HEK293T (cell line): ENCODE measurements around the gene NDUFAF7.
A peak's percentile ranks its signal among the peaks of the same experiment; 100 is the strongest.
"Not testable (repeated sequence)": the region's sequence is repeated elsewhere in the genome, so short reads cannot be mapped to it uniquely, and the experiment has no call there.

Experiments
- CTCF ChIA-PET: fragments of 350-600 bp; formaldehyde crosslinking; extraction: SDS; loops from one replicate; lab custom pipeline; 2021; ENCODE audit warnings: antibody characterized with exemption, inconsistent platforms; lab: Yijun Ruan, JAX
- POLR2A ChIA-PET: fragments of 350-600 bp; formaldehyde crosslinking; extraction: SDS; loops from one replicate; lab custom pipeline; 2020; ENCODE audit warnings: antibody characterized with exemption, inconsistent platforms; lab: Yijun Ruan, JAX
- DNase-seq: peaks from one replicate; pipeline ENCODE4 v3.0.0; 2012; ENCODE audit warnings: mixed read lengths; ENCODE audit errors: extremely low spot score
- ARNT ChIP-seq: fragments of 450-650 bp; IDR thresholded peaks from 2 replicates; pipeline ENCODE4 v1.6.1; 2017; ENCODE audit warnings: mild to moderate bottlenecking
- BHLHE40 ChIP-seq: fragments of 450-650 bp; IDR thresholded peaks from 2 replicates; pipeline ENCODE4 v1.6.1; 2016; ENCODE audit warnings: mild to moderate bottlenecking, moderate library complexity, borderline replicate concordance
- CTBP1 ChIP-seq: fragments of 450-650 bp; IDR thresholded peaks from 2 replicates; pipeline ENCODE4 v1.6.1; 2016; ENCODE audit warnings: borderline replicate concordance
- ELF4 ChIP-seq: fragments of 450-650 bp; IDR thresholded peaks from 2 replicates; pipeline ENCODE4 v1.6.1; 2017; ENCODE audit warnings: antibody characterized with exemption
- FOXA1 ChIP-seq: fragments of 450-650 bp; IDR thresholded peaks from 2 replicates; pipeline ENCODE4 v1.6.1; 2016; ENCODE audit warnings: mild to moderate bottlenecking
- FOXK2 ChIP-seq: fragments of 450-650 bp; IDR thresholded peaks from 2 replicates; pipeline ENCODE4 v1.6.1; 2016; ENCODE audit warnings: mild to moderate bottlenecking
- FOXM1 ChIP-seq: fragments of 450-650 bp; IDR thresholded peaks from 2 replicates; pipeline ENCODE4 v1.6.1; 2017; ENCODE audit warnings: mild to moderate bottlenecking, borderline replicate concordance
- HDGF ChIP-seq: fragments of 450-650 bp; IDR thresholded peaks from 2 replicates; pipeline ENCODE4 v1.6.1; 2017; ENCODE audit warnings: antibody characterized with exemption, borderline replicate concordance
- L3MBTL2 ChIP-seq: fragments of 450-650 bp; conservative IDR thresholded peaks from 2 replicates; pipeline ENCODE4 v1.6.1; 2016; ENCODE audit warnings: mild to moderate bottlenecking
- LEF1 ChIP-seq: fragments of 450-650 bp; IDR thresholded peaks from 2 replicates; pipeline ENCODE4 v1.6.1; 2017; ENCODE audit warnings: mild to moderate bottlenecking, borderline replicate concordance
- NFRKB ChIP-seq: fragments of 450-650 bp; IDR thresholded peaks from 2 replicates; pipeline ENCODE4 v1.6.1; 2016; ENCODE audit warnings: mild to moderate bottlenecking, moderate library complexity
- PKNOX1 ChIP-seq: fragments of 450-650 bp; IDR thresholded peaks from 2 replicates; pipeline ENCODE4 v1.6.1; 2016
- SP1 ChIP-seq: fragments of 450-650 bp; IDR thresholded peaks from 2 replicates; pipeline ENCODE4 v1.6.1; 2017
- SUZ12 ChIP-seq: fragments of 450-650 bp; IDR thresholded peaks from 2 replicates; pipeline ENCODE4 v1.6.1; 2016; ENCODE audit warnings: mild to moderate bottlenecking
- TARDBP ChIP-seq: fragments of 450-650 bp; IDR thresholded peaks from 2 replicates; pipeline ENCODE4 v1.6.1; 2016
- ZNF384 ChIP-seq: fragments of 450-650 bp; IDR thresholded peaks from 2 replicates; pipeline ENCODE4 v1.6.1; 2016

The NDUFAF7 gene

DNA sequence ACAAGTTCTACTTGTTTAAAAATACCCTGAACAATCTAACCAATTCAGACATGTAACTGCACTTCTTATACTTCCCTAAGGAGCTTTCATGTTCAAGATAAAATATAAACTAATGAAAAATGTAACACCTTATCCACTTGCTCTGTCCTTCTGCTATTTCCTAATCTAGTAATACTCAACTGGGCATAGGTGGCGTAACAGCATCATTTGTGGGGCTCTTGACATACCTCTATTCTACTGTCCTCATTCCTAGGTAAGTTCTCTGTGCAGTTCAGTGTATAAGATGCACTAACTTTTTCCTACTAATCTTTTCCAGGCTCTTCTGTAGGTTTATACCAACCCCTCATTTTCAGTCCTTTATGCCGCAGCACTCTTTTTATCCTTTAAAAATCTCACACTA is 56.5 kb downstream of the NDUFAF7 start:
- DNase-seq, result no peak
- POLR2A ChIA-PET, result no interaction called here
- CTCF ChIA-PET, result no interaction called here
- TF ChIP-seq ARNT (no peak), NFRKB (no peak), TARDBP (no peak), FOXA1 (no peak)

GRCh38 chr2:37291680-37292079 is 60.2 kb downstream of the NDUFAF7 start:
- no peak for TF ChIP-seq FOXA1
- no peak for TF ChIP-seq SP1
- TF ChIP-seq LEF1, result no peak
- no peak for TF ChIP-seq FOXK2
- no peak for TF ChIP-seq NFRKB
- ChIA-PET POLR2A (no interaction called here), CTCF (no interaction called here)
- no peak for DNase-seq

GRCh38 chr2:37294858-37295257 is 63.4 kb downstream of the NDUFAF7 start:
- CTCF ChIA-PET, POLR2A ChIA-PET, DNase-seq: not testable (repeated sequence)

DNA sequence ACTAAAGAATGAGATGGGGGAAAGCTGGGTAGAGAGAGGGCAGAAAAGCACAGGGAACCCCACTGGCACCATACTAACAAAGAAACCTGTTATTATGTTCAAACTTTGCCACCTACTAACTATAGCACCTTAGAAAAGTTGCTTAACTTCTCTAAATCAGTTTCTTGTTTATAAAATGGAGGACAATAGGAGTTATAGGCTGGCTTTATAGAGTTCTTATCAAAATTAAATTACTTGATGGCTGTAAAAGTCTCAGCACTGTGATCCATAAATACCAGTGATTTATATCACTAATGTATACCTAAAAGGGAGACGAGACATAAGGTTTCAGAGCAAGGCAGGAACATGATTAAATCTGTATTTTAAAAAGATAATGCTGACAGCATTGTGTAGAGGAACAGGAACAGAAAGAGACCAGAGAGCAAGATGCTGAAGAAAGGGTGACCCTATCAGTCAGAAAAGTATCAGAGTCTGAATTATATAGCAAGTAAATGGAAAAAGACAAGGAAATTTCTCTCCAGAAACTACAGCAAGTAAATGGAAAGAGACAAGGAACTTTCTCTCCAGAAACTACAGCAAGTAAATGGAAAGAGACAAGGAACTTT is 64.1 kb downstream of the NDUFAF7 start:
- CTCF ChIA-PET, result no interaction called here
- DNase-seq, result no peak
- POLR2A ChIA-PET, result no interaction called here
- TF ChIP-seq TARDBP, result no peak
- TF ChIP-seq CTBP1, result peak; percentile 54; the same call in 1 of the 2 replicates
- TF ChIP-seq PKNOX1, result peak; percentile 77

GRCh38 chr2:37297632-37298031 is 66.2 kb downstream of the NDUFAF7 start:
- POLR2A ChIA-PET, result no interaction called here
- CTCF ChIA-PET, result interaction anchor here (0.7 kb wide), 1 partner anchor 447 kb away, joined by 3 read pairs; no protein-coding TSS in a partner anchor
- TF ChIP-seq SP1 (no peak), TARDBP (no peak), NFRKB (no peak), PKNOX1 (no peak), FOXA1 (no peak), SUZ12 (no peak), LEF1 (no peak), FOXK2 (no peak), CTBP1 (no peak), HDGF (no peak), BHLHE40 (no peak), L3MBTL2 (no peak), ZNF384 (no peak), ELF4 (no peak), FOXM1 (no peak), ARNT (no peak)
- DNase-seq, result no peak
